ENCODE data around the gene KRTAP4-3. TPM values are rescaled to one million over a fixed set of nuclear protein-coding genes. Genes with fewer than 3 reads are reported as not detected.

KRTAP4-3 gene
- total and polyA plus RNA-seq, 2 of the 8 experiments (the other 6 are each of a cell fraction or from before 2014, with no cell fraction given), result not detected

- TF ChIP-seq CTBP2 (IDR thresholded peaks at IDR 0.05; ENCODE audit: borderline replicate concordance, insufficient read depth, insufficient read length, low read length), result no peak
- TF ChIP-seq, protein P1, sequence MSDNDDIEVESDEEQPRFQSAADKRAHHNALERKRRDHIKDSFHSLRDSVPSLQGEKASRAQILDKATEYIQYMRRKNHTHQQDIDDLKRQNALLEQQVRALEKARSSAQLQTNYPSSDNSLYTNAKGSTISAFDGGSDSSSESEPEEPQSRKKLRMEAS (IDR thresholded peaks at IDR 0.05), result no peak
- TF ChIP-seq, protein P2, sequence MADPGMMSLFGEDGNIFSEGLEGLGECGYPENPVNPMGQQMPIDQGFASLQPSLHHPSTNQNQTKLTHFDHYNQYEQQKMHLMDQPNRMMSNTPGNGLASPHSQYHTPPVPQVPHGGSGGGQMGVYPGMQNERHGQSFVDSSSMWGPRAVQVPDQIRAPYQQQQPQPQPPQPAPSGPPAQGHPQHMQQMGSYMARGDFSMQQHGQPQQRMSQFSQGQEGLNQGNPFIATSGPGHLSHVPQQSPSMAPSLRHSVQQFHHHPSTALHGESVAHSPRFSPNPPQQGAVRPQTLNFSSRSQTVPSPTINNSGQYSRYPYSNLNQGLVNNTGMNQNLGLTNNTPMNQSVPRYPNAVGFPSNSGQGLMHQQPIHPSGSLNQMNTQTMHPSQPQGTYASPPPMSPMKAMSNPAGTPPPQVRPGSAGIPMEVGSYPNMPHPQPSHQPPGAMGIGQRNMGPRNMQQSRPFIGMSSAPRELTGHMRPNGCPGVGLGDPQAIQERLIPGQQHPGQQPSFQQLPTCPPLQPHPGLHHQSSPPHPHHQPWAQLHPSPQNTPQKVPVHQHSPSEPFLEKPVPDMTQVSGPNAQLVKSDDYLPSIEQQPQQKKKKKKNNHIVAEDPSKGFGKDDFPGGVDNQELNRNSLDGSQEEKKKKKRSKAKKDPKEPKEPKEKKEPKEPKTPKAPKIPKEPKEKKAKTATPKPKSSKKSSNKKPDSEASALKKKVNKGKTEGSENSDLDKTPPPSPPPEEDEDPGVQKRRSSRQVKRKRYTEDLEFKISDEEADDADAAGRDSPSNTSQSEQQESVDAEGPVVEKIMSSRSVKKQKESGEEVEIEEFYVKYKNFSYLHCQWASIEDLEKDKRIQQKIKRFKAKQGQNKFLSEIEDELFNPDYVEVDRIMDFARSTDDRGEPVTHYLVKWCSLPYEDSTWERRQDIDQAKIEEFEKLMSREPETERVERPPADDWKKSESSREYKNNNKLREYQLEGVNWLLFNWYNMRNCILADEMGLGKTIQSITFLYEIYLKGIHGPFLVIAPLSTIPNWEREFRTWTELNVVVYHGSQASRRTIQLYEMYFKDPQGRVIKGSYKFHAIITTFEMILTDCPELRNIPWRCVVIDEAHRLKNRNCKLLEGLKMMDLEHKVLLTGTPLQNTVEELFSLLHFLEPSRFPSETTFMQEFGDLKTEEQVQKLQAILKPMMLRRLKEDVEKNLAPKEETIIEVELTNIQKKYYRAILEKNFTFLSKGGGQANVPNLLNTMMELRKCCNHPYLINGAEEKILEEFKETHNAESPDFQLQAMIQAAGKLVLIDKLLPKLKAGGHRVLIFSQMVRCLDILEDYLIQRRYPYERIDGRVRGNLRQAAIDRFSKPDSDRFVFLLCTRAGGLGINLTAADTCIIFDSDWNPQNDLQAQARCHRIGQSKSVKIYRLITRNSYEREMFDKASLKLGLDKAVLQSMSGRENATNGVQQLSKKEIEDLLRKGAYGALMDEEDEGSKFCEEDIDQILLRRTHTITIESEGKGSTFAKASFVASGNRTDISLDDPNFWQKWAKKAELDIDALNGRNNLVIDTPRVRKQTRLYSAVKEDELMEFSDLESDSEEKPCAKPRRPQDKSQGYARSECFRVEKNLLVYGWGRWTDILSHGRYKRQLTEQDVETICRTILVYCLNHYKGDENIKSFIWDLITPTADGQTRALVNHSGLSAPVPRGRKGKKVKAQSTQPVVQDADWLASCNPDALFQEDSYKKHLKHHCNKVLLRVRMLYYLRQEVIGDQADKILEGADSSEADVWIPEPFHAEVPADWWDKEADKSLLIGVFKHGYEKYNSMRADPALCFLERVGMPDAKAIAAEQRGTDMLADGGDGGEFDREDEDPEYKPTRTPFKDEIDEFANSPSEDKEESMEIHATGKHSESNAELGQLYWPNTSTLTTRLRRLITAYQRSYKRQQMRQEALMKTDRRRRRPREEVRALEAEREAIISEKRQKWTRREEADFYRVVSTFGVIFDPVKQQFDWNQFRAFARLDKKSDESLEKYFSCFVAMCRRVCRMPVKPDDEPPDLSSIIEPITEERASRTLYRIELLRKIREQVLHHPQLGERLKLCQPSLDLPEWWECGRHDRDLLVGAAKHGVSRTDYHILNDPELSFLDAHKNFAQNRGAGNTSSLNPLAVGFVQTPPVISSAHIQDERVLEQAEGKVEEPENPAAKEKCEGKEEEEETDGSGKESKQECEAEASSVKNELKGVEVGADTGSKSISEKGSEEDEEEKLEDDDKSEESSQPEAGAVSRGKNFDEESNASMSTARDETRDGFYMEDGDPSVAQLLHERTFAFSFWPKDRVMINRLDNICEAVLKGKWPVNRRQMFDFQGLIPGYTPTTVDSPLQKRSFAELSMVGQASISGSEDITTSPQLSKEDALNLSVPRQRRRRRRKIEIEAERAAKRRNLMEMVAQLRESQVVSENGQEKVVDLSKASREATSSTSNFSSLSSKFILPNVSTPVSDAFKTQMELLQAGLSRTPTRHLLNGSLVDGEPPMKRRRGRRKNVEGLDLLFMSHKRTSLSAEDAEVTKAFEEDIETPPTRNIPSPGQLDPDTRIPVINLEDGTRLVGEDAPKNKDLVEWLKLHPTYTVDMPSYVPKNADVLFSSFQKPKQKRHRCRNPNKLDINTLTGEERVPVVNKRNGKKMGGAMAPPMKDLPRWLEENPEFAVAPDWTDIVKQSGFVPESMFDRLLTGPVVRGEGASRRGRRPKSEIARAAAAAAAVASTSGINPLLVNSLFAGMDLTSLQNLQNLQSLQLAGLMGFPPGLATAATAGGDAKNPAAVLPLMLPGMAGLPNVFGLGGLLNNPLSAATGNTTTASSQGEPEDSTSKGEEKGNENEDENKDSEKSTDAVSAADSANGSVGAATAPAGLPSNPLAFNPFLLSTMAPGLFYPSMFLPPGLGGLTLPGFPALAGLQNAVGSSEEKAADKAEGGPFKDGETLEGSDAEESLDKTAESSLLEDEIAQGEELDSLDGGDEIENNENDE (IDR thresholded peaks at IDR 0.05; ENCODE audit: insufficient replicate concordance, low read length), result no peak
- no peak for TF ChIP-seq RBBP5 (IDR thresholded peaks at IDR 0.05; ENCODE audit: borderline replicate concordance, low read depth, low read length)
- no peak for TF ChIP-seq BACH1 (IDR thresholded peaks at IDR 0.05; ENCODE audit: low read length)
Measured at GRCh38 chr17:41186872-41187271, 18.9 kb upstream of the KRTAP4-3 start (continued).

All from H1 (cell line).